NCI-H2107 treated with DMSO at 0.1 percent for 48 hours (cell line): Measurements from ENCODE around the gene PARD3B.

Source experiments
- DNase-seq: peaks from one replicate; lab custom pipeline; 2025; ENCODE audit not compliant: unreplicated experiment; lab: John Stamatoyannopoulos, UW

PARD3B gene

GRCh38 chr2:205531489-205532148 is 986.3 kb downstream of the PARD3B start:
- no peak for DNase-seq

GRCh38 chr2:205535001-205535400 is 989.7 kb downstream of the PARD3B start:
- no peak for DNase-seq

- DNase-seq, result no peak
Observed at GRCh38 chr2:205539603-205540002, 994.3 kb downstream of the PARD3B start.

GRCh38 chr2:205540036-205540435 is 994.8 kb downstream of the PARD3B start:
- no peak for DNase-seq

- DNase-seq, result no peak
Observed at GRCh38 chr2:205543262-205543843, 998.1 kb downstream of the PARD3B start.

- DNase-seq, result no peak
Observed at GRCh38 chr2:205543937-205544702, 998.8 kb downstream of the PARD3B start.

- DNase-seq, result no peak
Observed at GRCh38 chr2:205545971-205546816, 1000.9 kb downstream of the PARD3B start.

- no peak for DNase-seq
Observed at GRCh38 chr2:205555566-205556230, 1010.4 kb downstream of the PARD3B start.

GRCh38 chr2:205556357-205556756 is 1011.1 kb downstream of the PARD3B start:
- DNase-seq, result no peak

GRCh38 chr2:205556841-205557539 is 1011.7 kb downstream of the PARD3B start:
- DNase-seq, result peak; percentile 25

- DNase-seq, result no peak
Observed at GRCh38 chr2:205557873-205558272, 1012.6 kb downstream of the PARD3B start.

GRCh38 chr2:205561441-205561840 is 1016.2 kb downstream of the PARD3B start:
- DNase-seq, result no peak

- DNase-seq, result no peak
Observed at GRCh38 chr2:205563646-205564045, 1018.4 kb downstream of the PARD3B start.

- no peak for DNase-seq
Observed at GRCh38 chr2:205564346-205565141, 1019.3 kb downstream of the PARD3B start.

- DNase-seq, result no peak
Observed at GRCh38 chr2:205565142-205565522, 1019.9 kb downstream of the PARD3B start.

GRCh38 chr2:205566606-205567168 is 1021.4 kb downstream of the PARD3B start:
- DNase-seq, result no peak

- DNase-seq, result no peak
Observed at GRCh38 chr2:205568620-205569019, 1023.3 kb downstream of the PARD3B start.

GRCh38 chr2:205570648-205571047 is 1025.4 kb downstream of the PARD3B start:
- no peak for DNase-seq

GRCh38 chr2:205571360-205571959 is 1026.2 kb downstream of the PARD3B start:
- no peak for DNase-seq
